BLaER1 treated with 17β-estradiol and CSF1 and Interleukin-3, amounts not matched to agents 10 nM and 100 nM (cell line): ENCODE measurements around the gene MYBPC2.

ENCODE experiments used
- H3K27ac ChIP-seq, 11 experiments: shearing (Covaris generic); formaldehyde crosslinking; 2 replicates each; pipeline ENCODE4 v1.8.1; 2022
- H3K27me3 ChIP-seq, 11 experiments: shearing (Covaris generic); formaldehyde crosslinking; 2 replicates each; pipeline ENCODE4 v1.8.1; 2022
- H3K36me3 ChIP-seq, 11 experiments: shearing (Covaris generic); formaldehyde crosslinking; 2 replicates each; pipeline ENCODE4 v1.8.1; 2022
- H3K4me1 ChIP-seq, 10 experiments: shearing (Covaris generic); formaldehyde crosslinking; 2 replicates each; pipeline ENCODE4 v1.8.1; 2022
- H3K4me2 ChIP-seq, 11 experiments: shearing (Covaris generic); formaldehyde crosslinking; 2 replicates each; pipeline ENCODE4 v1.8.1; 2022
- H3K4me3 ChIP-seq, 10 experiments: shearing (Covaris generic); formaldehyde crosslinking; 2 replicates each; pipeline ENCODE4 v1.8.1; 2022
- H3K9ac ChIP-seq, 11 experiments: shearing (Covaris generic); formaldehyde crosslinking; 2 replicates each; pipeline ENCODE4 v1.8.1; 2022
- H3K9me3 ChIP-seq, 11 experiments: shearing (Covaris generic); formaldehyde crosslinking; replicated peaks in 1 of 11; 2 replicates each; pipeline ENCODE4 v1.8.1; 2022
- H4K20me1 ChIP-seq, 11 experiments: shearing (Covaris generic); formaldehyde crosslinking; 2 replicates each; pipeline ENCODE4 v1.8.1; 2022
- Cebpa-rat ChIP-seq, 11 experiments: shearing (Covaris generic); IDR thresholded peaks; 2 replicates each; pipeline ENCODE4 v1.8.1; 2022

Gene MYBPC2

DNA sequence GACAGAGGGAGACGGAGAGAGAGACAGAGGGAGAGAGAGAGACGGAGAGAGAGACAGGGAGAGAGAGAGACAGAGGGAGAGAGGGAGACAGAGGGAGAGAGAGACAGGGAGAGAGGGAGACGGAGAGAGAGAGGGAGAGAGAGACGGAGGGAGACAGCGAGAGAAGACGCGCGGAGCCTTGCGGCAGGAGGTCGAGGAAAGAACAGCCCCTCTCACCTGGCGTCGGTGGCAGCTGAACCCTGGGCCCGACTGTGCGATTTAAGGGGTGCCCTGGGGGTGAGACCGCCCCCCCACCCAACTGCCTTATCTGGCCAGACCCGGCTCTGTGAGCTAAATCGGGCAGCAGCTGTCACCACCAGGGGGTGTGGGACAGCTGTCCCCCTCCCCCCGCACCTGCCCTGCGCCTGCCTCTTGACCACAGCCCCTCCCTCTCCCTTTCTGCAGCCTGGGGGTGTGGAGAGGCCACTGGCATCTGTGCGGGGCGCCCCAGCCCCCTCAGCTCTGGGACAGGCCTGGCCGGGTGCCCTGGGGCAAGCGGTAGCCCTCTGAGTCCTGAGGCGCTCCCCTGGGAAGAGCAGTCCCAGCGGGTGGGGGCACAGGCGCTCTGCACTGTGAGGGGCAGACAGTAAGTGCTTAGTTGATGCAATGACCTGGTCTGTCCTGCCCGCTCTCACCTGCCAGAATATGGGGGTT is 67.5 kb downstream of the MYBPC2 start:
- TF ChIP-seq Cebpa-rat (IDR thresholded peaks at IDR 0.05), result no peak
- Histone ChIP-seq H3K36me3 (peaks cover 0 to 1% (median 0%) of the 10 kb centered on the region in 11 experiments; a peak in 2 of 22 replicates), H3K27me3 (peaks cover 0 to 11% (median 0%) of the 10 kb centered on the region in 11 experiments; a peak in 1 of 22 replicates), H4K20me1 (no peaks in the 10 kb centered on the region), H3K9me3 (no peaks in the 10 kb centered on the region), H3K4me2 (peak overlapping the region in 10 of 11 experiments; percentile 37 to 94 (median 79); a peak in 19 of 22 replicates), H3K4me3 (peak overlapping the region in 1 of 10 experiments; percentile 32; a peak in 2 of 20 replicates), H3K9ac (peak overlapping the region in 3 of 11 experiments; percentile 33 to 56 (median 38); a peak in 4 of 22 replicates), H3K27ac (no peak overlapping the region), H3K4me1 (peaks cover 5 to 26% (median 22%) of the 10 kb centered on the region in 10 experiments; a peak in 18 of 20 replicates)

DNA sequence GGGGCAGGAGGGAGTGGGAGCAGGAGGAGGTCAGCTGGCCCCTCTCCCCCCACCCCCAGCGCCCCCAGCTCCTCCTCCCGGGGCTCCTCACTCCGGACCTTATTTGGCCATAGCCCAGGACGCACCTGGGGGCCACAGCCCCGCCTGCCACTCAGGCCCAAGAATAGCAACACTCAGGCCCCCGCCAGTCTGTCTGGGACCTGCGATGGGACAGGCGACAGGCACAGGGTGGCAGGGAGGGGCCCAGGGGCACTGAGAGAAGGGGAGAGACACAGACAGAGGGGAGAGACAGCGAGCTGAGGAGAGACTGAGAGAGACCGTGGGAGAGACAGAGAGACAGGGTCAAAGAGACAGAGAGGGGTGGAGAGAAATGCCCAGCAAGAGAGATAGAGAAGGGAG is 68.1 kb downstream of the MYBPC2 start:
- no peak overlapping the region; a peak in 1 of 20 replicates for H3K4me3 ChIP-seq
- H3K27me3 ChIP-seq, result peaks cover 0 to 11% (median 0%) of the 10 kb centered on the region in 11 experiments; a peak in 1 of 22 replicates
- peak overlapping the region in 9 of 11 experiments; percentile 60 to 94 (median 79); a peak in 16 of 22 replicates for H3K4me2 ChIP-seq
- no peaks in the 10 kb centered on the region for H3K9me3 ChIP-seq
- H3K9ac ChIP-seq, result peak overlapping the region in 2 of 11 experiments; percentile 19 to 52; a peak in 3 of 22 replicates
- no peaks in the 10 kb centered on the region for H4K20me1 ChIP-seq
- H3K36me3 ChIP-seq, result peaks cover 0 to 7% (median 0%) of the 10 kb centered on the region in 11 experiments; a peak in 2 of 22 replicates
- TF ChIP-seq Cebpa-rat (IDR thresholded peaks at IDR 0.05), result no peak
- H3K27ac ChIP-seq, result peak overlapping the region in 2 of 11 experiments; percentile 25 to 28; a peak in 2 of 22 replicates
- peaks cover 5 to 26% (median 22%) of the 10 kb centered on the region in 10 experiments; a peak in 18 of 20 replicates for H3K4me1 ChIP-seq

DNA sequence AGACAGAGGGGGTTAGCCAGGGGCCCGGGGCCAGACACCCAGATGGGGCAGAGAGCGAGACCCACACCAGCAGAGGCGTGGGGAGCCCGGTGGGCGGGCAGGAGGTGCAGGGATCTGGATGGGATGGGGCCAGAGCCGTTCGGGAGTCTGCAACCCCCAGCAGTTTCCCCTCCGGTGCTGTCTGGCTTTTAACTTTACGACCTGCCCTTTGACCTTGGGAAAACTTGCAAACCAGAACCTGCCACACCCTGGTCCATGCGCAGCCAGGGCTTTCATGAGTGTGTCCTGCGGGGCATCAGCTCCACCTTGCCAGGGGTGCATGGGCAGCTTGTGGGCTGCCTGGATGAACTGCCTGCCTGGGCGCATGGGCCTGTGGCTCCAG is 68.5 kb downstream of the MYBPC2 start:
- H3K27me3 ChIP-seq, result peaks cover 0 to 11% (median 0%) of the 10 kb centered on the region in 11 experiments; a peak in 1 of 22 replicates
- no peak for TF ChIP-seq Cebpa-rat (IDR thresholded peaks at IDR 0.05)
- peak overlapping the region in 1 of 11 experiments; percentile 28; a peak in 1 of 22 replicates for H3K27ac ChIP-seq
- peak overlapping the region in 8 of 11 experiments; percentile 12 to 94 (median 84); a peak in 11 of 22 replicates for H3K4me2 ChIP-seq
- no peaks in the 10 kb centered on the region for H4K20me1 ChIP-seq
- no peak overlapping the region for H3K4me3 ChIP-seq
- no peaks in the 10 kb centered on the region for H3K9me3 ChIP-seq
- H3K9ac ChIP-seq, result peak overlapping the region in 2 of 11 experiments; percentile 19 to 52; a peak in 5 of 22 replicates
- H3K36me3 ChIP-seq, result peaks cover 0 to 11% (median 0%) of the 10 kb centered on the region in 11 experiments; a peak in 3 of 22 replicates
- peaks cover 5 to 26% (median 22%) of the 10 kb centered on the region in 10 experiments; a peak in 18 of 20 replicates for H3K4me1 ChIP-seq

DNA sequence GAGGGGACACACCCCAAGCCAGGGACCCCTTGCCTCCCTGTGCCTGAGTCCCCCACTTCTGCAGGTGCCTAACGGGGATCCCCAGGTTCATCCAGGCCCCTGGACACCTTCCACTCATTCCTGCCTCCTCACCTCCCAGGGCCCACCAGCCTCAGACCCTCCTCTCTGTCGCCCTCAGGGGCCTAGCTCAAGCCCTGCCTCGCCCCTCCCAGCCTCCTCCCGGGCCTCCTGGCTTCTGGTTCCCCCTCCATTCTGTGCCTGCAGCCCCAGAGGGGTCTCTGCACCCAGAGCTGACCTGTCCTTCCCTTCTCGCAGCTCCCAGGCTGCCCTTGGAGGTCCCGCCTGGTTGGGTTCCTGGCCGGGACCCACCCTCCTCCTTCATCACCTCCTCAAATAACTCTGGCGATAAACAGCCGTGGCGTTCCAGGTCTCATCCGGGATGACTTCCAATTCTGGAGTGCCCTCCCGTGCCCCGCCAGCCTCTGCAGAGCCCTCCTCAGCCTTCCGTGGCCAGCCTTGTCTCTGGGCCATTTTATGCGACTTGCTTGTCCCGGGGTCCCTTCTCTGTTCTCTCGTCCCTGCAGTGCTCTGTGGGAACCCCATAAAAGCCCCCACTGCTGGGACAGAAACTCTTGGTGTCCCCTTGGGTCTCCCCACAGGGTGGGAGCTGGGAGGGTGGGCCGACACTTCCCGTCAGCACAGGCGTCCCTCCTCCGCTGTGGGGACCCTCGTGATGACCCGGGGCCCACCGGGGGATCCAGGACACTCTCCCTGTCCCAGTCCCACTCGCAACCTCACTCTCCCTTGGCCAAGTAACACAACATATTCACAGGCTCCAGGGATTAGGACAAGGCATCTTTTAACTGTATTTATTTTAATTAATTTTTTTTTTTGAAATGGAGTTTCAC is 69.1 kb downstream of the MYBPC2 start:
- Histone ChIP-seq H4K20me1 (no peaks in the 10 kb centered on the region), H3K27me3 (peaks cover 0 to 11% (median 0%) of the 10 kb centered on the region in 11 experiments; a peak in 1 of 22 replicates), H3K4me3 (no peak overlapping the region), H3K27ac (no peak overlapping the region), H3K36me3 (peaks cover 0 to 14% (median 0%) of the 10 kb centered on the region in 11 experiments; a peak in 3 of 22 replicates), H3K4me2 (peak overlapping the region in 4 of 11 experiments; percentile 77 to 94 (median 93); a peak in 8 of 22 replicates), H3K9me3 (no peaks in the 10 kb centered on the region), H3K9ac (peak overlapping the region in 2 of 11 experiments; percentile 19 to 52; a peak in 3 of 22 replicates), H3K4me1 (peaks cover 5 to 26% (median 22%) of the 10 kb centered on the region in 10 experiments; a peak in 18 of 20 replicates)
- TF ChIP-seq Cebpa-rat (IDR thresholded peaks at IDR 0.05), result no peak

DNA sequence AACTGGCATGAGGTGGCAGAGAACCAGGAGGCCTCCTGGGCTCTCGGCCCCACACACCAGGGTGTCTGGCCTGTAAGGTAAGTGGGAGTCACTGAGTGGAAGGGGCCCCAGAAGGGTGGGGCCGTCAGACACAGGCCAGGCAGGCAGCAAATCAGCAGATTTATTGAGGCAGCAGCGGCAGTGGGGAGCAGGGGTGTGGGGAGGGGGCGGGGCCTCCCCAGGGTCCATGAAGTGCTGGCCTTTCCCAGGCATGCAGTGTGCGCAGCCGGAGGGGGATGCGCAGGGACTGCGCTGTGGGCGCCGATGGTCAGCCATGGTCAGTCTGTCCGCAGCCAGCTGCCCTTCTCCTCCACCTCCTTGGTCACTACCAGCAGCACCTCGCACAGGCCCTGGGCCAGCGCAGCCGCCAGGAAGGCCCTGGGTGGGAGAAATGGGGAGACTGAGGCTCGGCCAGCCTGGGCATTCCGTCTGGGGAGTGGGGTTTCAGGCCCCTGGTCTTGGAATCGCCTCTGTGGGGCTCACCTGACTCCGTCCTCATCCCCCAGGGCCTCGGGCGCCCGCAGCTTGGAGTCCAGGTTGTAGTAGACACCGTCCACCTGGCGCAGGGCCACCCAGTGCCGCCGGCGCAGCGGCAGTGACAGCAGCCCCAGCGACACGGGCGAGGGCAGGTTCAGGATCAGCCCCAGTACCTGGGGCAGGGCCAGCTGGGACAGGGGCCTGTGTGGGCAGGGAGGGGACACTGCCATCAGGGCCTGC is 73.3 kb downstream of the MYBPC2 start:
- H3K4me2 ChIP-seq, result no peak overlapping the region
- H3K4me3 ChIP-seq, result no peak overlapping the region
- no peaks in the 10 kb centered on the region for H3K9me3 ChIP-seq
- peaks cover 34 to 44% (median 41%) of the 10 kb centered on the region in 10 experiments for H3K4me1 ChIP-seq
- H3K27me3 ChIP-seq, result no peaks in the 10 kb centered on the region
- no peak overlapping the region for H3K27ac ChIP-seq
- TF ChIP-seq Cebpa-rat (IDR thresholded peaks at IDR 0.05), result no peak
- no peak overlapping the region for H3K9ac ChIP-seq
- H4K20me1 ChIP-seq, result no peaks in the 10 kb centered on the region
- peaks cover 0 to 14% (median 0%) of the 10 kb centered on the region in 11 experiments; a peak in 3 of 22 replicates for H3K36me3 ChIP-seq

DNA sequence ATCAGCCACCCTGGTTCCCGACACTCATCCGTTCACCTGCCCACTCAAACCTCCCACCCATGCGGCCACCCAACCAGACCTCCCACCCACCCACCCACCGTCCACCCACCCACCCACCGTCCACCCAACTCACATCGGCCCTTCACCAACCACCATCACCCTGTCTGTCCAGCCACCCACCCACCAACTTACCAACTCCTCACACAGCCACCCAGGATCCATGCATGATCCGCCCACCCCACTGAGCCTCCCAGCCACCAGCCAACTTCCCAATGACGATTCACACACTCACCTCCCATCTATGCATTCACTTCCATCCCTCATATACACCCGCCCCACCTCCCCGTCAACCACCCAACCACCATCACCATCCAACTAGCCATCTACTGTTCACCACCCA is 74.0 kb downstream of the MYBPC2 start:
- H3K27me3 ChIP-seq, result no peaks in the 10 kb centered on the region
- H3K27ac ChIP-seq, result no peak overlapping the region
- H3K9ac ChIP-seq, result no peak overlapping the region
- H4K20me1 ChIP-seq, result no peaks in the 10 kb centered on the region
- H3K4me3 ChIP-seq, result no peak overlapping the region
- no peaks in the 10 kb centered on the region for H3K9me3 ChIP-seq
- H3K36me3 ChIP-seq, result peaks cover 0 to 14% (median 0%) of the 10 kb centered on the region in 11 experiments; a peak in 3 of 22 replicates
- no peak overlapping the region for H3K4me2 ChIP-seq
- no peak for TF ChIP-seq Cebpa-rat (IDR thresholded peaks at IDR 0.05)
- H3K4me1 ChIP-seq, result peaks cover 34 to 40% (median 37%) of the 10 kb centered on the region in 10 experiments

DNA sequence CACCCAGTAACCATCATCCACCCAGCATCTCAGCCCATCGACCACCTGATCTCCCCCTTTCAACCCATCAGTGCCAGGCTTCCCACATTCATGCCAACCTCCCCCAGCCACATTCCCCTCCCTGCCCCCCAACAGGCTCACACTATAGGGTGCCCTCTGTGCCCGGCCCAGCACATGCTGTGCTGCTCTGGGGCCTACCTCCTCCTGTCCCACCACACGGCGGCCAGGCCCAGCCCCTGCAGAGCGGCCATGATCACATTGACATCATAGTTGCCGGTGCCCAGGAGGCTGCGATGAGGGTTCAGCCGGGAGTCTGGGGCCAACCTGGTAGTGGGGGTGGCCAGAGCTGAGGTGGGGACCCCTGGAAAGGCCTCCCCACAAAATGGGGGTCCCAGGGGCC is 74.7 kb downstream of the MYBPC2 start:
- no peaks in the 10 kb centered on the region for H3K9me3 ChIP-seq
- TF ChIP-seq Cebpa-rat (IDR thresholded peaks at IDR 0.05), result no peak
- H3K4me2 ChIP-seq, result peak overlapping the region in 9 of 11 experiments; percentile 85 to 99 (median 90); a peak in 14 of 22 replicates
- peak overlapping the region in 10 of 11 experiments; percentile 72 to 91 (median 85); a peak in 18 of 22 replicates for H3K27ac ChIP-seq
- no peaks in the 10 kb centered on the region for H4K20me1 ChIP-seq
- no peak overlapping the region for H3K4me3 ChIP-seq
- peak overlapping the region in 5 of 11 experiments; percentile 68 to 81 (median 74); a peak in 9 of 22 replicates for H3K9ac ChIP-seq
- H3K36me3 ChIP-seq, result peaks cover 0 to 14% (median 0%) of the 10 kb centered on the region in 11 experiments; a peak in 3 of 22 replicates
- H3K27me3 ChIP-seq, result no peaks in the 10 kb centered on the region
- H3K4me1 ChIP-seq, result peaks cover 41 to 45% (median 44%) of the 10 kb centered on the region in 10 experiments

DNA sequence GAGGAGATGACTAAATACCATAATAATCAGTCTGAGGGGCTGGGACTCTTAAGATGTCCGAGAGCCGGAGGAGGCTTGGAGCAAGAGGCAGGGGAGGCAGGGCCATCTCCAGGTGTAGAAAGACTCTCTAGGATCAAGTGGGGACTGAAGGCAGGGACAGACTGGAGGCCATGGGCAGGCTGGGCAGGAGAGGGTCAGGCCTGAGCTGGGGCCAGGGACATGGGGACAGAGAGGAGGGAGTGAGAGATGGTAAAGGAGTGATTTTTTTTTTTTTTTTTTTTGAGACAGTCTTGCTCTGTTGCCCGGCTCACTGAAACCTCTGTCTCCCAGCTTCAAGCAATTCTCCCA is 76.1 kb downstream of the MYBPC2 start:
- no peaks in the 10 kb centered on the region for H4K20me1 ChIP-seq
- H3K9ac ChIP-seq, result peak overlapping the region; percentile 46 to 90 (median 71); a peak in 19 of 22 replicates
- H3K36me3 ChIP-seq, result peaks cover 0 to 14% (median 0%) of the 10 kb centered on the region in 11 experiments; a peak in 3 of 22 replicates
- no peaks in the 10 kb centered on the region for H3K27me3 ChIP-seq
- H3K27ac ChIP-seq, result peak overlapping the region in 10 of 11 experiments; percentile 72 to 91 (median 85); a peak in 20 of 22 replicates
- TF ChIP-seq Cebpa-rat (IDR thresholded peaks at IDR 0.05), result no peak
- peak overlapping the region; percentile 76 to 99 (median 90) for H3K4me2 ChIP-seq
- no peak overlapping the region for H3K4me3 ChIP-seq
- H3K9me3 ChIP-seq, result no peaks in the 10 kb centered on the region
- peaks cover 41 to 60% (median 54%) of the 10 kb centered on the region in 10 experiments for H3K4me1 ChIP-seq
